RWPE1 (cell line): ENCODE measurements around the gene PHF12.

Experiments
- CTCF ChIA-PET: fragments of 350-600 bp; sonication (Branson Sonifier 250); formaldehyde crosslinking; extraction: SDS; loops from one replicate; lab custom pipeline; 2021; lab: Yijun Ruan, JAX
- POLR2A ChIA-PET: fragments of 400-600 bp; formaldehyde crosslinking; extraction: SDS; loops from one replicate; lab custom pipeline; 2020; ENCODE audit warnings: antibody characterized with exemption; ENCODE audit not compliant: low non-redundant PET; lab: Yijun Ruan, JAX
- DNase-seq: peaks from one replicate; pipeline ENCODE4 v3.0.0; 2012; ENCODE audit warnings: low spot score
- H3K27ac ChIP-seq: fragments of 450-650 bp; 2 replicates; pipeline ENCODE4 v1.5.1; 2017
- TF ChIP-seq, protein P1 (sequence below): fragments of 450-650 bp; conservative IDR thresholded peaks from 2 replicates; pipeline ENCODE4 v1.5.1; 2017; ENCODE audit warnings: low read depth, mild to moderate bottlenecking

Gene PHF12

DNA sequence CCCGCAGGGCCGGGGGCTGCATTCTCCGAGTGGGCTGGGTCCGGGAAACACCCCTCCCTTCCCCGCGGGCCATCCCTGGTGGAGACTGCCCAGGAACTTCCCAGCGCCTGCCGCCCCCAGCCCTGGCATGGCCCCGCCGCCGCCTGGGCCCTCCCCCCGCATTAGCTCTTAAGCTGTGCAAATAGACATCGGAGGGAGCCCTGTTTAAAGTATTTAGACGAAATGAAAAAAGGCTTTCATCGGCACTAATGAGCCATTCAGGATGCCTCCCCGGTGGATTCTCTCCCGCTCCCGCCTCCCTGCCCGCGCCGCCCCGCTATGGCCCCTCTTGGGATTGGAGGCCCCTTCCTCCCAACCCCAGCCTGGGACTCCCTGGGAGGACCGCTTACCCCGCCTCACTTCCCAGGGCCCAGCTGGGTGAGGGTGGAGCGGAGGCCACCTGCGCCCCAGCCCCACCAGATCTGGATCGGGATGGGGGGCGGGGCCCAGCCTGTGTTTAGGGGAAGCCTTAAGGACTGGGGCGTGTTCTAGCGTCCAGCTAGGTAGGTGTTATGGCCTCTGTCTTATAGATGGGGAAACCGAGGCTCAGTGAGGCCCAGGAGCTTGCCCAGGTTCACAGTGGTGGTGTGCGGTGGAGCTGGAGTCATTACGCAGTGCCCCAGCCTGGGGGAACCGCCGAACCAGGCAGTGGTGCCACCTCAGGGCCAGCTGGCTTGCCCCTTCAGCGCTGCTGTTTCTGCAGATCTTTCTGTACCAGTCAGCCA, 34.8 kb upstream of the PHF12 start:
- H3K27ac ChIP-seq = no peak overlapping the region
- ChIA-PET CTCF (no interaction called here), POLR2A (no interaction called here)
- TF ChIP-seq, protein P1, sequence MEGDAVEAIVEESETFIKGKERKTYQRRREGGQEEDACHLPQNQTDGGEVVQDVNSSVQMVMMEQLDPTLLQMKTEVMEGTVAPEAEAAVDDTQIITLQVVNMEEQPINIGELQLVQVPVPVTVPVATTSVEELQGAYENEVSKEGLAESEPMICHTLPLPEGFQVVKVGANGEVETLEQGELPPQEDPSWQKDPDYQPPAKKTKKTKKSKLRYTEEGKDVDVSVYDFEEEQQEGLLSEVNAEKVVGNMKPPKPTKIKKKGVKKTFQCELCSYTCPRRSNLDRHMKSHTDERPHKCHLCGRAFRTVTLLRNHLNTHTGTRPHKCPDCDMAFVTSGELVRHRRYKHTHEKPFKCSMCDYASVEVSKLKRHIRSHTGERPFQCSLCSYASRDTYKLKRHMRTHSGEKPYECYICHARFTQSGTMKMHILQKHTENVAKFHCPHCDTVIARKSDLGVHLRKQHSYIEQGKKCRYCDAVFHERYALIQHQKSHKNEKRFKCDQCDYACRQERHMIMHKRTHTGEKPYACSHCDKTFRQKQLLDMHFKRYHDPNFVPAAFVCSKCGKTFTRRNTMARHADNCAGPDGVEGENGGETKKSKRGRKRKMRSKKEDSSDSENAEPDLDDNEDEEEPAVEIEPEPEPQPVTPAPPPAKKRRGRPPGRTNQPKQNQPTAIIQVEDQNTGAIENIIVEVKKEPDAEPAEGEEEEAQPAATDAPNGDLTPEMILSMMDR = no peak
- no peak for DNase-seq

DNA sequence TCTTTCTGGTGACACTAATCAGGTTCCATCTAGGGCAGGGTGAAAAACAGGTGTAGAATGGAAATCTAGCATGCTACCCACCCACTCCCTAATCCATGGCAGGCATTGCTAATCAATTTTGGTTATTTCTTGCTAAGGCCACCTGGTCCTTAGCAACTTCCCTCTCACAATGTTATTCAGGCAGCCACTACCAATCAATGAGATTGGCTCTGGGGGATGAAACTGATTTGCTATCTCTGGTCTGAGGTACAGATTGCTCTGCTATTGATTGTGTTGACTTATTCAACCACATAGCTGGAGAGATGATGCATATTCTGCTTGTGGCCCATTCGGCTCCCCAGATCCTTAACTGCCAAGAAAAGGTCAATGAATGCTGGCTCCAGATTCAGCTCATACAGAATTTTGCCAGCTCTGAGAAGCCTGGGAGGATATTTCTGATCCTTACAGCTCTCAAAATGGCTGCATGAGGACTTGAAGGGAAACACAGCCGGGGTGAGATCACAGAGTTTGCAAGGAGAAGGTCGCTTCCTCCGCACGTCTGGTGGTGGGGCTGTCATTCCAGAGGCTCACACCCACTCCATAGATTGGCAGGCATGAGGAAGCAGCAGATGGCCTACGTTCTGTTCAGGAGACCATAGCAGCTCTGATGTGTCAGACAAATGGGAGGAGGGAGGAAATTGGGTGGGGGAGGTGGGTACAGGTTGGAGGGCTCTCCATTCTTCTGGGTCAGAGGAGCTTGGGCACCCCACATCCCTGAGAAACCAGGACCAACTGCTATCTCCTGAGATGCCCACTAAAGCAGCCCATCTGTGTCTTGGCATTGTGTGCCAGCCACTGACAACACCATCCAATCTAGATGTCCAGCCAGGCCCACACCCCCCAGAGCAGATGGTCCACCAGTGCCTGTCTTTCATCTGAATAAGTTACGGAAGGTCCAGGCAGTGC, 32.2 kb upstream of the PHF12 start:
- TF ChIP-seq, protein P1 = no peak
- CTCF ChIA-PET = no interaction called here
- DNase-seq = no peak
- H3K27ac ChIP-seq = no peak overlapping the region
- POLR2A ChIA-PET = no interaction called here

DNA sequence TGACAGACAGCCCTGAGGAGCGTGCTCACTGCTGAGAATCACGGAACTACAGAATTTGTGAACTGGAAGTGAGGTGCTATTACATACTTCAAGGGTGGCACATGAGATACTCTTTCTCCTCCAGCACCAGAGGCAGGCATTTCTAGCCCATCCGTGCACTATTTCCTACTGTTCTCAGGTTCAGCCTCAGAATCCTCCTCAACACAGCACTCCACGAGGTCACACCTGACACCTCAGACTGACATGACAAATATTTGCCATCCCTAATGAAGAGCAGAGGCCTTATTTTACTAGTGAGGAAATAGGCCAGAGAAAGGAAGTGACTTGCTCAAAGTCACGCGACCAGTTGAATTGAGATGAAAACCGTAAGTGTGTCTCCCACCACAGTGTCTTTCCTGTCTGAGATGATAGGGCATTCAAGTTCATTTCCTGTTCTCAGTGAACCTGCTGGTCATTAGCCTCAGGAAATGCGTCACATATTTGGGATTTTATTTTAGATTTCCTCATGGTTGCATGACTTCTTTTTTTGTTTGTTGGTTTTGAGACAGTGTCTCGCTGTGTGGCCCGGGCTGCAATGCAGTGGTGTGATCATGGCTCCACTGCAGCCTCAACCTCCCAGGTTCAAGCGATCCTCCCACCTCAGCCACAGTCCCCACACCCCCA, 30.9 kb upstream of the PHF12 start:
- no peak for DNase-seq
- CTCF ChIA-PET = no interaction called here
- POLR2A ChIA-PET = no interaction called here
- TF ChIP-seq, protein P1 = no peak
- no peak overlapping the region for H3K27ac ChIP-seq

DNA sequence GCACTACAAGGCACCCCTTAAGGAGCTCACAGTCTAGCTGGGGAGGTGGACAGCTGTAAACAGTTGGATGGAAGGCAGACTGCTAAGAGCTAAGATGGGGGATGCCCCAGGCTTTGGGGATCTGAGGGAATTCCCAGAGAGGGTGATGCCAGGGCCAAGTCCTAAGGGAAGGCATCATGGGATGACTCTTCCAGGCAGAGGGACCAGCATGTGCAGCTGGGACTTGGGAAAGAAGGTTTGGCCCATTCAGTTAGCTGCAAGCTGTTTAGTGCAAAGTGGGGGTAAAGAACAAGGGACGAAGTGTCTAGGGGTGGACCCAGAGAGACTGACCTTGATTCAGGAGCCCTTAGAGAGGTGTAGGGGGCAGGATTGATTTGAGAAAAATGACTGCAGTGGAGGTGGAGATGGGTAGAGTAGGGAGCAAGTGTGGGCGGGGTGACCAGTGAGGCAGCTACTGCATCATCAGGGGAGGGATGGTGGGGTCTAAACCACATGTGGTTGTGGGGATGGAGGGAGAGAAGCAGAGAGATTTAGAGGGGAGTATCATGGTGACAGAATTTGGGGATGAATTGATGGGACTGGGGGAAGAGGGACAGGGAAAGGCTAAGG, 27.1 kb upstream of the PHF12 start:
- DNase-seq = no peak
- ChIA-PET CTCF (interaction anchor here (0.6 kb wide), 1 partner anchor 88 kb away, joined by 3 read pairs; no protein-coding TSS in a partner anchor), POLR2A (no interaction called here)
- TF ChIP-seq, protein P1 = no peak
- H3K27ac ChIP-seq = no peak overlapping the region

DNA sequence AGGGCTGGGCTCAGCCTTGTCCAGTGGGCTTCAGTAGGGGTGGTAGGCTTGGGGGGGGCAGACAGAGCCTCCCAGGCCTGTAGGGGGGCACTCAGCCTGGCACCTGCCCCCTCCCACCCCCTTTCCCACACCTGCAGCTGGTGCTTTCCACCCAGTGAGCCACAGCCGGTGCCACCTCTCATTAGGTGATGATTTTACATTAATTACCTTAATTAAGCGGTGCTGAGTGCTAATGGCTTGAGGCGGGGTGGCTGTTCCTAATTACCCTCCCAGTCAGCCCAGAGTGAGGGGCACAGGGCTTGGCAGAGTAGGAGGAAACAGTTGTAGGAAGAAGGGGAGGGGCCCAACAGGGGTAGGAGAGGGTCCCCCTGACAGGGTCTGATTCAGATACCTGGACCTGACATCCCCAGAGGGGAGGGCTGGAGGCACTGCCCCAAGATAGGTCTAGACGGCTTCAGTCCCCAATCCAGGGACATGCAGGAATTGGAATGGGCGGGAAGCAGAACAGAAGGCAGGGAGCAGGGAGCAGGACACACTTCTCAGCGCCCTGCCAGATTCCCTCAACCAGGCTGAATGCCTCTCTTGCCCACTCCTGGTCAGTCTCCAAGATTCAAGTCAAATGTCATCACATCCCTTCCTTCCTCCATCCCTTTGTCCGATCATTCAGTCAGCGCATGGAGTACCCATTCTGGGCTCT, 26.5 kb upstream of the PHF12 start:
- ChIA-PET POLR2A (no interaction called here), CTCF (interaction anchor here (0.6 kb wide), 1 partner anchor 87 kb away, joined by 3 read pairs; no protein-coding TSS in a partner anchor)
- TF ChIP-seq, protein P1 = no peak
- DNase-seq = no peak
- no peak overlapping the region for H3K27ac ChIP-seq
